Measurements from ENCODE around the gene LRRIQ3. TPM values are rescaled to one million over a fixed set of nuclear protein-coding genes. Genes with fewer than 3 reads are reported as not detected.

Gene LRRIQ3
- total and polyA plus RNA-seq, 2 donors (not counting 3 experiments of a cell fraction or from before 2014, with no cell fraction given): 0.21 to 1.1 TPM

GRCh38 chr1:74053407-74053806 is 144.6 kb downstream of the LRRIQ3 start:
- intact Hi-C loops (cut with micrococcal nuclease) (no loop called here), dilution Hi-C loops (cut with MboI; ENCODE audit: extremely low pct_ligation_motif_present, low sequenced_read_pairs) (no loop called here)
- Histone ChIP-seq H2AFZ (ENCODE audit: low read depth, low read length) (no peak overlapping the region), H3K9me1 (replicated peaks; ENCODE audit: control insufficient read depth, extremely low read depth, insufficient read depth, low read length) (no peaks in the 10 kb centered on the region), H3K4me1 (ENCODE audit: control insufficient read depth, extremely low read depth, insufficient read depth, low read length) (no peaks in the 10 kb centered on the region), H3K9me3 (replicated peaks; ENCODE audit: control insufficient read depth, insufficient read depth, low read length) (no peaks in the 10 kb centered on the region), H3K79me2 (ENCODE audit: control insufficient read depth, insufficient read depth, low read length) (no peaks in the 10 kb centered on the region), H4K20me1 (replicated peaks; ENCODE audit: control insufficient read depth, extremely low read depth, insufficient read depth, low read length) (no peaks in the 10 kb centered on the region), H3K4me2 (ENCODE audit: insufficient read depth, low read length) (no peak overlapping the region), H3K27me3 (ENCODE audit: control insufficient read depth in 2 of 2, insufficient read depth in 2 of 2, low read length in 2 of 2) (no peaks in the 10 kb centered on the region), H3K36me3 (ENCODE audit: control insufficient read depth in 2 of 2, extremely low read depth in 1 of 2, insufficient read depth in 2 of 2, low read length in 2 of 2) (no peaks in the 10 kb centered on the region), H3K27ac (ENCODE audit: insufficient read depth, low read depth, low read length) (no peak overlapping the region), H3K4me3 (replicated peaks in 1 of 3; ENCODE audit: insufficient read depth in 1 of 3, low read depth in 1 of 3, low read length in 3 of 3) (no peak overlapping the region), H3K9ac (replicated peaks; ENCODE audit: extremely low read depth, insufficient read depth, low read length) (no peak overlapping the region)
- FAIRE-seq (no peak), DNase-seq (ENCODE audit: low read depth, low spot score) (no peak)
- CTCF ChIA-PET: no interaction called here
- POLR2A ChIA-PET: no interaction called here
- TF ChIP-seq MYC (IDR thresholded peaks at IDR 0.05; ENCODE audit: low read depth, low read length): no peak
- TF ChIP-seq JUN (IDR thresholded peaks at IDR 0.05; ENCODE audit: borderline replicate concordance, insufficient read depth, insufficient read length, low read depth): no peak
- TF ChIP-seq GATA2 (IDR thresholded peaks at IDR 0.05; ENCODE audit: insufficient read depth, insufficient read length, low read depth, low read length): no peak
- no peak for TF ChIP-seq CTCF (IDR thresholded peaks at IDR 0.05; ENCODE audit: extremely low read depth in 1 of 2, insufficient read depth in 1 of 2, low read depth in 1 of 2, low read length in 2 of 2)
- no TSS peak for BruUV-seq (replicated peaks)

- no TSS peak for BruUV-seq (replicated peaks)
- Histone ChIP-seq H3K79me2 (ENCODE audit: control insufficient read depth, insufficient read depth, low read length) (no peaks in the 10 kb centered on the region), H2AFZ (ENCODE audit: low read depth, low read length) (no peak overlapping the region), H3K9me3 (replicated peaks; ENCODE audit: control insufficient read depth, insufficient read depth, low read length) (no peaks in the 10 kb centered on the region), H3K36me3 (ENCODE audit: control insufficient read depth in 2 of 2, extremely low read depth in 1 of 2, insufficient read depth in 2 of 2, low read length in 2 of 2) (no peaks in the 10 kb centered on the region), H3K4me1 (ENCODE audit: control insufficient read depth, extremely low read depth, insufficient read depth, low read length) (no peaks in the 10 kb centered on the region), H3K9me1 (replicated peaks; ENCODE audit: control insufficient read depth, extremely low read depth, insufficient read depth, low read length) (no peaks in the 10 kb centered on the region), H3K27ac (ENCODE audit: insufficient read depth, low read depth, low read length) (no peak overlapping the region), H3K9ac (replicated peaks; ENCODE audit: extremely low read depth, insufficient read depth, low read length) (no peak overlapping the region), H3K27me3 (ENCODE audit: control insufficient read depth in 2 of 2, insufficient read depth in 2 of 2, low read length in 2 of 2) (no peaks in the 10 kb centered on the region), H3K4me2 (ENCODE audit: insufficient read depth, low read length) (no peak overlapping the region), H3K4me3 (replicated peaks in 1 of 3; ENCODE audit: insufficient read depth in 1 of 3, low read depth in 1 of 3, low read length in 3 of 3) (no peak overlapping the region), H4K20me1 (replicated peaks; ENCODE audit: control insufficient read depth, extremely low read depth, insufficient read depth, low read length) (no peaks in the 10 kb centered on the region)
- FAIRE-seq: no peak
- dilution Hi-C loops (cut with MboI; ENCODE audit: extremely low pct_ligation_motif_present, low sequenced_read_pairs): no loop called here
- TF ChIP-seq CTCF (IDR thresholded peaks at IDR 0.05; ENCODE audit: extremely low read depth in 1 of 2, insufficient read depth in 1 of 2, low read depth in 1 of 2, low read length in 2 of 2): no peak
- TF ChIP-seq GATA2 (IDR thresholded peaks at IDR 0.05; ENCODE audit: insufficient read depth, insufficient read length, low read depth, low read length): no peak
- no peak for TF ChIP-seq FOS (IDR thresholded peaks at IDR 0.05; ENCODE audit: borderline replicate concordance, insufficient read depth, low read length)
- TF ChIP-seq JUN (IDR thresholded peaks at IDR 0.05; ENCODE audit: borderline replicate concordance, insufficient read depth, insufficient read length, low read depth): no peak
- TF ChIP-seq MYC (IDR thresholded peaks at IDR 0.05; ENCODE audit: low read depth, low read length): no peak
- no peak for TF ChIP-seq MAX (IDR thresholded peaks at IDR 0.05; ENCODE audit: insufficient read depth, insufficient read length)
- no peak for TF ChIP-seq EZH2 (IDR thresholded peaks at IDR 0.05; ENCODE audit: borderline replicate concordance, low read depth, low read length, severe bottlenecking)
- no peak for TF ChIP-seq POLR2A (IDR thresholded peaks at IDR 0.05; ENCODE audit: low read depth, low read length)
- TF ChIP-seq POLR2AphosphoS5 (IDR thresholded peaks at IDR 0.05; ENCODE audit: insufficient read depth, low read depth, low read length): no peak
- POLR2A ChIA-PET: no interaction called here
- no peak for DNase-seq (ENCODE audit: low read depth, low spot score)
- intact Hi-C loops (cut with micrococcal nuclease): no loop called here
- CTCF ChIA-PET: no interaction called here
Observed at GRCh38 chr1:74050386-74050785, 147.6 kb downstream of the LRRIQ3 start.
